Measurements from ENCODE around the gene PCCA.

PCCA gene

GRCh38 chr13:100128838-100129237 is 39.9 kb downstream of the PCCA start:
- no peak overlapping the region for H3K27ac ChIP-seq
- H3K27me3 ChIP-seq (ENCODE audit: insufficient read depth, low read depth, severe bottlenecking): no peaks in the 10 kb centered on the region
- DNase-seq: no peak
- peaks cover 8% of the 10 kb centered on the region; the same call in 1 of the 2 replicates for H3K36me3 ChIP-seq
- no peaks in the 10 kb centered on the region for H3K9me3 ChIP-seq (ENCODE audit: severe bottlenecking)
- H3K4me3 ChIP-seq (ENCODE audit: low read depth, low read length): no peak overlapping the region
- TF ChIP-seq, protein P1, sequence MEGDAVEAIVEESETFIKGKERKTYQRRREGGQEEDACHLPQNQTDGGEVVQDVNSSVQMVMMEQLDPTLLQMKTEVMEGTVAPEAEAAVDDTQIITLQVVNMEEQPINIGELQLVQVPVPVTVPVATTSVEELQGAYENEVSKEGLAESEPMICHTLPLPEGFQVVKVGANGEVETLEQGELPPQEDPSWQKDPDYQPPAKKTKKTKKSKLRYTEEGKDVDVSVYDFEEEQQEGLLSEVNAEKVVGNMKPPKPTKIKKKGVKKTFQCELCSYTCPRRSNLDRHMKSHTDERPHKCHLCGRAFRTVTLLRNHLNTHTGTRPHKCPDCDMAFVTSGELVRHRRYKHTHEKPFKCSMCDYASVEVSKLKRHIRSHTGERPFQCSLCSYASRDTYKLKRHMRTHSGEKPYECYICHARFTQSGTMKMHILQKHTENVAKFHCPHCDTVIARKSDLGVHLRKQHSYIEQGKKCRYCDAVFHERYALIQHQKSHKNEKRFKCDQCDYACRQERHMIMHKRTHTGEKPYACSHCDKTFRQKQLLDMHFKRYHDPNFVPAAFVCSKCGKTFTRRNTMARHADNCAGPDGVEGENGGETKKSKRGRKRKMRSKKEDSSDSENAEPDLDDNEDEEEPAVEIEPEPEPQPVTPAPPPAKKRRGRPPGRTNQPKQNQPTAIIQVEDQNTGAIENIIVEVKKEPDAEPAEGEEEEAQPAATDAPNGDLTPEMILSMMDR (IDR thresholded peaks at IDR 0.05; ENCODE audit: low read depth, low read length): no peak

GRCh38 chr13:100129605-100130004 is 40.7 kb downstream of the PCCA start:
- Histone ChIP-seq H3K36me3 (peaks cover 9% of the 10 kb centered on the region; the same call in 1 of the 2 replicates), H3K27ac (no peak overlapping the region), H3K4me3 (ENCODE audit: low read depth, low read length) (no peak overlapping the region), H3K9me3 (ENCODE audit: severe bottlenecking) (no peaks in the 10 kb centered on the region), H3K27me3 (ENCODE audit: insufficient read depth, low read depth, severe bottlenecking) (no peaks in the 10 kb centered on the region)
- DNase-seq: no peak
- TF ChIP-seq, protein P1 (IDR thresholded peaks at IDR 0.05; ENCODE audit: low read depth, low read length): no peak

- no peak for DNase-seq
- no peaks in the 10 kb centered on the region for H3K9me3 ChIP-seq (ENCODE audit: severe bottlenecking)
- H3K27ac ChIP-seq: no peak overlapping the region
- TF ChIP-seq, protein P1 (IDR thresholded peaks at IDR 0.05; ENCODE audit: low read depth, low read length): no peak
- H3K36me3 ChIP-seq: peaks cover 9% of the 10 kb centered on the region; the same call in 1 of the 2 replicates
- H3K4me3 ChIP-seq (ENCODE audit: low read depth, low read length): no peak overlapping the region
- no peaks in the 10 kb centered on the region for H3K27me3 ChIP-seq (ENCODE audit: insufficient read depth, low read depth, severe bottlenecking)
These were observed 41.2 kb downstream of the PCCA start for GRCh38 chr13:100130092-100130491.

DNA sequence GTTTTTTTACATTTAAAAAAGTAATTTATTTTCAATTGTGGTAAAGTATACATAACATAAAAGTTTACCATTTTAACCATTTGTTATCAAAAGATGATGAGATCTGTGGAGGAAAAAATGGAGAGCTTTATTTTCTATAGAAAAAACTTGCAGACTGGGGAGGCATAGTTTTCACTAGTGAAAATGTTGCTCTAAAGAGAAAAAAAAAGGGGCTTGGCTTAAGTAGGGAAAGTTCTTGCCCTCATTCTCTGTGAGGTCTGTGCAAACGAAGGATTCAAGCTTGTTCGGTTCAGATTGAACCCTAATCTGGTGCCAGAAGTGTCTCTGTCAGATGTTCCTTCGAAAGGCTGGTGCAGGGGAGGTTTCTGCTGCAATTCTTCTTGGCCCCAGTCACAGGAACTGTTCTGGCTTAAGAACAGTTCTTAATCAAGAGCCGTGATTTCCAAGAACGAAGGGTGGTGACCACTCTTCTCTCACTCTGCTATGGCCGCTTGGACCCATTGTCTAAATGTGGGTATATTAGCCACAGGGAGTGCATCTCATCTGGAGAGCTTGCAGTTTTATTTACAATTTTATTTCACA is 42.1 kb downstream of the PCCA start:
- H3K36me3 ChIP-seq: peaks cover 9% of the 10 kb centered on the region; the same call in 1 of the 2 replicates
- H3K27me3 ChIP-seq (ENCODE audit: insufficient read depth, low read depth, severe bottlenecking): no peaks in the 10 kb centered on the region
- H3K27ac ChIP-seq: no peak overlapping the region
- H3K9me3 ChIP-seq (ENCODE audit: severe bottlenecking): no peaks in the 10 kb centered on the region
- H3K4me3 ChIP-seq (ENCODE audit: low read depth, low read length): no peak overlapping the region
- TF ChIP-seq, protein P1 (IDR thresholded peaks at IDR 0.05; ENCODE audit: low read depth, low read length): no peak
- DNase-seq: no peak

GRCh38 chr13:100131863-100132574 is 43.1 kb downstream of the PCCA start:
- peaks cover 9% of the 10 kb centered on the region; the same call in 1 of the 2 replicates for H3K36me3 ChIP-seq
- H3K9me3 ChIP-seq (ENCODE audit: severe bottlenecking): no peaks in the 10 kb centered on the region
- no peak overlapping the region for H3K27ac ChIP-seq
- TF ChIP-seq, protein P1 (IDR thresholded peaks at IDR 0.05; ENCODE audit: low read depth, low read length): no peak
- H3K27me3 ChIP-seq (ENCODE audit: insufficient read depth, low read depth, severe bottlenecking): no peaks in the 10 kb centered on the region
- H3K4me3 ChIP-seq (ENCODE audit: low read depth, low read length): no peak overlapping the region
- no peak for DNase-seq
